ENCODE results near the gene ERC2. TPM values are rescaled to one million over a fixed set of nuclear protein-coding genes. Genes with fewer than 3 reads are reported as not detected.

The ERC2 gene
- total RNA-seq, 3 donors from 2014 or later (not counting 1 experiment from before 2014, with no cell fraction given): not detected

DNA sequence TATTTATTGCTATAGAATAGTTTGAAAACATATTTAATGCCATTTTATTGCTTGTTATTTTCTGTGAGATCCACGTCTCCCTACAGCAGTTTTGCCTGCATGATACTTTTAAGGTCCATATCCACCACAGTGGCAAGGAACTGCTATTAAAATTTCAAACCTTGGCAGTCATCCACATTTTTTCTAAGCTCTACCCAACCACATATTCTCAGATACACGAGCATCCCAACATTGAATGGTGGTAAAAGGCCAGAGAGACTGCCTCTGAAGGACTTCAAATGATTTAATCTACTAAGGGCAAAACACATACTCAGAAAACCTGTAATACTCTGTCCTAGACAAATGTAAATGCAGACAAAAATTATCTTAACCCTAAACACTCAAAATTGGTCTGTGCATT lies 173.1 kb downstream of the ERC2 start:
- Mint-ChIP-seq H3K4me3 (no peak overlapping the region), H3K27ac (no peak overlapping the region), H3K9me3 (no peaks in the 10 kb centered on the region), H3K4me1 (no peaks in the 10 kb centered on the region), H3K36me3 (no peaks in the 10 kb centered on the region), H3K27me3 (ENCODE audit: low read depth in 2 of 2) (peaks cover 4 to 14% of the 10 kb centered on the region in 2 donors)
- Histone ChIP-seq H3K4me1 (ENCODE audit: control insufficient read depth, insufficient read depth, low read length) (no peaks in the 10 kb centered on the region), H3K9me3 (ENCODE audit: control insufficient read depth, insufficient read depth, low read length) (no peaks in the 10 kb centered on the region), H3K36me3 (ENCODE audit: control insufficient read depth, insufficient read depth, low read length) (no peaks in the 10 kb centered on the region), H3K27me3 (ENCODE audit: control insufficient read depth, insufficient read depth, low read length) (no peaks in the 10 kb centered on the region), H3K27ac (ENCODE audit: low read length) (no peak overlapping the region), H3K4me3 (ENCODE audit: low read length) (no peak overlapping the region)
- TF ChIP-seq, protein P1, sequence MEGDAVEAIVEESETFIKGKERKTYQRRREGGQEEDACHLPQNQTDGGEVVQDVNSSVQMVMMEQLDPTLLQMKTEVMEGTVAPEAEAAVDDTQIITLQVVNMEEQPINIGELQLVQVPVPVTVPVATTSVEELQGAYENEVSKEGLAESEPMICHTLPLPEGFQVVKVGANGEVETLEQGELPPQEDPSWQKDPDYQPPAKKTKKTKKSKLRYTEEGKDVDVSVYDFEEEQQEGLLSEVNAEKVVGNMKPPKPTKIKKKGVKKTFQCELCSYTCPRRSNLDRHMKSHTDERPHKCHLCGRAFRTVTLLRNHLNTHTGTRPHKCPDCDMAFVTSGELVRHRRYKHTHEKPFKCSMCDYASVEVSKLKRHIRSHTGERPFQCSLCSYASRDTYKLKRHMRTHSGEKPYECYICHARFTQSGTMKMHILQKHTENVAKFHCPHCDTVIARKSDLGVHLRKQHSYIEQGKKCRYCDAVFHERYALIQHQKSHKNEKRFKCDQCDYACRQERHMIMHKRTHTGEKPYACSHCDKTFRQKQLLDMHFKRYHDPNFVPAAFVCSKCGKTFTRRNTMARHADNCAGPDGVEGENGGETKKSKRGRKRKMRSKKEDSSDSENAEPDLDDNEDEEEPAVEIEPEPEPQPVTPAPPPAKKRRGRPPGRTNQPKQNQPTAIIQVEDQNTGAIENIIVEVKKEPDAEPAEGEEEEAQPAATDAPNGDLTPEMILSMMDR (IDR thresholded peaks at IDR 0.05): no peak
- whole genome bisulfite sequencing (ENCODE audit: insufficient coverage): 50% methylated on average over 2 of the region's 2 CpGs
- ATAC-seq (no peak), DNase-seq (no peak)
- intact Hi-C loops (cut with micrococcal nuclease): no loop called here

DNA sequence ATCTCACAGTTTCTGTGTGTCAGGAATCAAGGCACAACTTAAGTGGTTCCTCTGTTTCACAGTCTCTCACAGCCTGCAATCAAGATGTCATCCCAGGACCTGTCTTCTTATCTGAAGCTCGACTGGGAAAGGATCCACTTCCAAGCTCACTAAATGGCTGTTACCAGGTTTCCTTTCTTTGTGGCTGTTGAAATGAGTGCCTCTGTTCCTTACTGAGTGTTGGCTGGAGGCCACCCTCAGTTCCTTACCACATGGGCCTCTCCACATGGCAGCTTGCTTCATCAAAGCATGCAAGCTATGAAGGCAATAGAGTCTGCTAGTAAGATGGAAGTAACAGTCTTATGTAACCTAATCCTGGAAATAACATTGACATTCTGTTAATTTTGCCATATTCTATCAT lies 174.0 kb downstream of the ERC2 start:
- TF ChIP-seq, protein P1 (IDR thresholded peaks at IDR 0.05): no peak
- H3K9me3 ChIP-seq (ENCODE audit: control insufficient read depth, insufficient read depth, low read length): no peaks in the 10 kb centered on the region
- no peak overlapping the region for H3K27ac ChIP-seq (ENCODE audit: low read length)
- DNase-seq: no peak
- no peak overlapping the region for H3K27ac Mint-ChIP-seq
- no peaks in the 10 kb centered on the region for H3K27me3 ChIP-seq (ENCODE audit: control insufficient read depth, insufficient read depth, low read length)
- peaks cover 8 to 14% of the 10 kb centered on the region in 2 donors for H3K27me3 Mint-ChIP-seq (ENCODE audit: low read depth in 2 of 2)
- no peak overlapping the region for H3K4me3 ChIP-seq (ENCODE audit: low read length)
- ATAC-seq: no peak
- H3K36me3 Mint-ChIP-seq: no peaks in the 10 kb centered on the region
- 67% methylated on average over 1 of the region's 1 CpG for WGBS (ENCODE audit: insufficient coverage)
- no peaks in the 10 kb centered on the region for H3K4me1 ChIP-seq (ENCODE audit: control insufficient read depth, insufficient read depth, low read length)
- intact Hi-C loops (cut with micrococcal nuclease): no loop called here
- no peaks in the 10 kb centered on the region for H3K9me3 Mint-ChIP-seq
- no peaks in the 10 kb centered on the region for H3K36me3 ChIP-seq (ENCODE audit: control insufficient read depth, insufficient read depth, low read length)
- no peaks in the 10 kb centered on the region for H3K4me1 Mint-ChIP-seq
- H3K4me3 Mint-ChIP-seq: no peak overlapping the region

DNA sequence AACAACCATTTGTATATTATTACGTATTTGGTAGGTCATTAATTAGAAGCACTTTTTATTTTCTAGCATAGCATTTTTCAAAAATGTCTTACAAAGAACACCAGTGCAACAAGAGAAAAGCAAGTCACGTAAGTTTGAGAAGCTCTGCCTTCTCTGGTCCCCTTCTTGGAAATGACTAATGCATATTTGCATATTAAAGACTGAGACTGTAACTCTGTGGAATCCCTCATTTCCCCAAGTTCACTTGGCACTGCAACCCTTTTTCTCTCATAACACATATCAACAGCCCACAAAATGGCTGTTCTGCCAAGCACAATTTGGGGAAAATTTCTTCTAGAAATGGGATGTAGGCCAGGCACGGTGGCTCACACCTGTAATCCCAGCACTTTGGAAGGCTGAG lies 176.3 kb downstream of the ERC2 start:
- ATAC-seq (no peak), DNase-seq (no peak)
- no peak overlapping the region for H3K4me3 ChIP-seq (ENCODE audit: low read length)
- no peaks in the 10 kb centered on the region for H3K9me3 Mint-ChIP-seq
- H3K27ac Mint-ChIP-seq: no peak overlapping the region
- H3K36me3 Mint-ChIP-seq: no peaks in the 10 kb centered on the region
- H3K27me3 Mint-ChIP-seq (ENCODE audit: low read depth in 2 of 2): peaks cover 12 to 14% of the 10 kb centered on the region in 2 donors
- no peaks in the 10 kb centered on the region for H3K4me1 ChIP-seq (ENCODE audit: control insufficient read depth, insufficient read depth, low read length)
- H3K9me3 ChIP-seq (ENCODE audit: control insufficient read depth, insufficient read depth, low read length): no peaks in the 10 kb centered on the region
- WGBS (ENCODE audit: insufficient coverage): 89% methylated on average over 3 of the region's 3 CpGs
- H3K36me3 ChIP-seq (ENCODE audit: control insufficient read depth, insufficient read depth, low read length): no peaks in the 10 kb centered on the region
- intact Hi-C loops (cut with micrococcal nuclease): no loop called here
- no peaks in the 10 kb centered on the region for H3K27me3 ChIP-seq (ENCODE audit: control insufficient read depth, insufficient read depth, low read length)
- no peak overlapping the region for H3K27ac ChIP-seq (ENCODE audit: low read length)
- H3K4me1 Mint-ChIP-seq: no peaks in the 10 kb centered on the region
- TF ChIP-seq, protein P1 (IDR thresholded peaks at IDR 0.05): no peak
- H3K4me3 Mint-ChIP-seq: no peak overlapping the region

DNA sequence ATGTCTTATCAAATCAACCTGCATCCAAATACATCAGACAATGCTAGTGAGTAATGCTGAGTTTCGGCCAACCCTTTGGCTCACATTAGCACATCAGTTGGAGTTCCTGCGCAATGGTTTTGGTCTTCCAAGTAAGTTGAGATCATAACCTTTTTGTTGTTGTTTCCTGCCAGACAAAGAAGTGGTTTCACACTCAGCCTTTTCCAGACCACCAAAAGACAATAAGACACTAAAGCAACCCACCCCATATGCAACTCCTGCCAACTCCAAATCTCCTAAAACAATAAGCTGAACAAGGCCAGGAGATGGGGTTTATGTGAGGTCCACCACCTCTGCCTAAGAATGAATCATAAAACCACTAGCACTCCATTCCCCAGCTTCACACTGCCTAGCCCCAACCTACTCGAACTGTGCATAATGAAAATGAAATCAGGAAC lies 177.0 kb downstream of the ERC2 start:
- Histone ChIP-seq H3K36me3 (ENCODE audit: control insufficient read depth, insufficient read depth, low read length) (no peaks in the 10 kb centered on the region), H3K9me3 (ENCODE audit: control insufficient read depth, insufficient read depth, low read length) (no peaks in the 10 kb centered on the region), H3K4me3 (ENCODE audit: low read length) (no peak overlapping the region), H3K27me3 (ENCODE audit: control insufficient read depth, insufficient read depth, low read length) (no peaks in the 10 kb centered on the region), H3K27ac (ENCODE audit: low read length) (no peak overlapping the region), H3K4me1 (ENCODE audit: control insufficient read depth, insufficient read depth, low read length) (no peaks in the 10 kb centered on the region)
- TF ChIP-seq, protein P1 (IDR thresholded peaks at IDR 0.05): no peak
- no peaks in the 10 kb centered on the region for H3K36me3 Mint-ChIP-seq
- H3K27ac Mint-ChIP-seq: no peak overlapping the region
- no peaks in the 10 kb centered on the region for H3K4me1 Mint-ChIP-seq
- DNase-seq (no peak), ATAC-seq (no peak)
- WGBS (ENCODE audit: insufficient coverage): 68% methylated on average over 3 of the region's 3 CpGs
- no peaks in the 10 kb centered on the region for H3K9me3 Mint-ChIP-seq
- no peak overlapping the region for H3K4me3 Mint-ChIP-seq
- intact Hi-C loops (cut with micrococcal nuclease): no loop called here
- H3K27me3 Mint-ChIP-seq (ENCODE audit: low read depth in 2 of 2): peaks cover 9 to 10% of the 10 kb centered on the region in 2 donors

All from natural killer cell (primary cell).